A549 (cell line): ENCODE measurements around the gene MST1. TPM values are rescaled to one million over a fixed set of nuclear protein-coding genes. Genes with fewer than 3 reads are reported as not detected.

Experiments
- ATAC-seq, 2 experiments: fragments of 200-7000 bp in 1 of 2; fragments of >200 bp in 1 of 2; cut with Nextera tagmentation in 1 of 2; cut with Tn5 transposase in 1 of 2; 3 replicates each; pipeline versions ENCODE4 v1.8.0 to v1.9.1; 2018 to 2020; ENCODE audit warnings: mild to moderate bottlenecking in 1 of 2, moderate library complexity in 1 of 2
- CTCF ChIA-PET: fragments of 300-600 bp; sonication (Branson Sonifier 250); formaldehyde crosslinking; extraction: SDS; loops from one replicate; lab custom pipeline; 2021; ENCODE audit warnings: antibody characterized with exemption, inconsistent platforms; lab: Yijun Ruan, JAX
- POLR2A ChIA-PET: fragments of 350-600 bp; formaldehyde crosslinking; extraction: SDS; loops from one replicate; lab custom pipeline; 2021; ENCODE audit warnings: antibody characterized with exemption, inconsistent platforms; lab: Yijun Ruan, JAX
- DNase-seq, 2 experiments: peaks; one replicate each; pipeline versions ENCODE4 v3.0.0 to v3.0.0-alpha.2; 2011 to 2016; ENCODE audit warnings: low read depth in 1 of 2, low spot score in 1 of 2
- FAIRE-seq: peaks from 2 replicates; lab custom pipeline; 2011; peaks lifted over from hg19 to GRCh38; lab: Jason Lieb, UNC
- H3K27ac ChIP-seq, 2 experiments: fragments of >200 bp; sonication (Bioruptor Twin); formaldehyde crosslinking; 3 replicates each; pipeline ENCODE4 v1.5.1; 2016 to 2017
- H3K4me1 ChIP-seq: fragments of >200 bp; sonication (Bioruptor Twin); formaldehyde crosslinking; 3 replicates; pipeline ENCODE4 v1.6.1; 2016
- H3K4me2 ChIP-seq: fragments of >200 bp; sonication (Bioruptor Twin); formaldehyde crosslinking; 3 replicates; pipeline ENCODE4 v1.6.1; 2016
- H3K4me3 ChIP-seq: fragments of >200 bp; sonication (Bioruptor Twin); formaldehyde crosslinking; 3 replicates; pipeline ENCODE4 v1.5.1; 2016
- H3K9me3 ChIP-seq: fragments of >200 bp; sonication (Bioruptor Twin); formaldehyde crosslinking; 3 replicates; pipeline ENCODE4 v1.6.1; 2016
- BHLHE40 ChIP-seq: IDR thresholded peaks from 2 replicates; pipeline ENCODE4 v1.6.1; 2012; ENCODE audit warnings: low read depth, low read length, inconsistent platforms
- CBX8 ChIP-seq: fragments of 200-600 bp; sonication (generic); IDR thresholded peaks from 2 replicates; pipeline ENCODE4 v1.6.1; 2016
- CEBPB ChIP-seq, 2 experiments: fragments of >200 bp in 1 of 2; sonication (Bioruptor Twin) in 1 of 2; formaldehyde crosslinking in 1 of 2; IDR thresholded peaks; 2 replicates each; pipeline ENCODE4 v1.6.1; 2012 to 2016
- CHD2 ChIP-seq: fragments of 150-350 bp; IDR thresholded peaks from 2 replicates; pipeline ENCODE4 v1.6.1; 2014; ENCODE audit warnings: low read length; ENCODE audit not compliant: partially characterized antibody
- EHF ChIP-seq: fragments of 250-450 bp; sonication (Bioruptor Pico); IDR thresholded peaks from 2 replicates; pipeline ENCODE4 v1.5.0; 2020; ENCODE audit warnings: mild to moderate bottlenecking
- EHMT2 ChIP-seq: fragments of 200-600 bp; sonication (generic); IDR thresholded peaks from 2 replicates; pipeline ENCODE4 v1.6.1; 2016; ENCODE audit warnings: antibody characterized with exemption, low read depth, mild to moderate bottlenecking, moderate library complexity
- EP300 ChIP-seq, 2 experiments: fragments of >200 bp; sonication (Bioruptor Twin); formaldehyde crosslinking; IDR thresholded peaks; 2 replicates in 1 of 2; 3 replicates in 1 of 2; pipeline ENCODE4 v1.6.1; 2016 to 2017
- ESRRA ChIP-seq: fragments of 150-350 bp; IDR thresholded peaks from 2 replicates; pipeline ENCODE4 v1.6.1; 2014; ENCODE audit warnings: mild to moderate bottlenecking, low read length, borderline replicate concordance
- FOSL2 ChIP-seq, 2 experiments: fragments of 450-650 bp in 1 of 2; fragments of >200 bp in 1 of 2; sonication (Bioruptor Twin) in 1 of 2; formaldehyde crosslinking; IDR thresholded peaks; 2 replicates each; pipeline versions ENCODE4 v1.5.0 to v1.6.1; 2016 to 2020; ENCODE audit warnings: mild to moderate bottlenecking in 1 of 2, moderate library complexity in 1 of 2
- FOXS1 ChIP-seq: fragments of 250-450 bp; sonication (Bioruptor Pico); IDR thresholded peaks from 2 replicates; pipeline ENCODE4 v1.5.0; 2020; ENCODE audit warnings: mild to moderate bottlenecking, moderate library complexity
- HDAC2 ChIP-seq: fragments of 200-600 bp; sonication (generic); IDR thresholded peaks from 2 replicates; pipeline ENCODE4 v1.6.1; 2016
- HOXA7 ChIP-seq: fragments of 250-450 bp; sonication (Bioruptor Pico); IDR thresholded peaks from 2 replicates; pipeline ENCODE4 v1.5.0; 2020; ENCODE audit warnings: mild to moderate bottlenecking, moderate library complexity
- JUNB ChIP-seq: fragments of >200 bp; sonication (Bioruptor Twin); formaldehyde crosslinking; IDR thresholded peaks from 2 replicates; pipeline ENCODE4 v1.6.1; 2016
- NPAS2 ChIP-seq: fragments of 250-450 bp; sonication (Bioruptor Pico); IDR thresholded peaks from 2 replicates; pipeline ENCODE4 v1.8.0; 2022; ENCODE audit warnings: mild to moderate bottlenecking, moderate library complexity, borderline replicate concordance
- NR3C1 ChIP-seq: fragments of >200 bp; sonication (Bioruptor Twin); formaldehyde crosslinking; IDR thresholded peaks from 3 replicates; pipeline ENCODE4 v1.6.1; 2017
- PHF8 ChIP-seq: fragments of 200-600 bp; sonication (generic); IDR thresholded peaks from 2 replicates; pipeline ENCODE4 v1.6.1; 2016; ENCODE audit warnings: low read depth, mild to moderate bottlenecking, antibody characterized with exemption, moderate library complexity, borderline replicate concordance
- RCOR1 ChIP-seq: fragments of 150-350 bp; IDR thresholded peaks from 2 replicates; pipeline ENCODE4 v1.6.1; 2014; ENCODE audit warnings: antibody characterized with exemption, low read length, low read depth
- RFX5 ChIP-seq: fragments of 450-650 bp; IDR thresholded peaks from 2 replicates; pipeline ENCODE4 v1.7.1; 2014; ENCODE audit warnings: antibody characterized with exemption, mild to moderate bottlenecking, moderate library complexity
- ZC3H11A ChIP-seq: fragments of 450-650 bp; IDR thresholded peaks from 2 replicates; pipeline ENCODE4 v1.6.1; 2014; ENCODE audit warnings: antibody characterized with exemption, mild to moderate bottlenecking
- ZSCAN20 ChIP-seq: fragments of 250-450 bp; sonication (Bioruptor Pico); IDR thresholded peaks from 2 replicates; pipeline ENCODE4 v1.8.0; 2022; ENCODE audit warnings: mild to moderate bottlenecking, moderate library complexity
- WGBS: methylation state at CpG from one replicate; pipeline ENCODE4 v1.1.6; 2017; ENCODE audit errors: missing lambda C conversion rate; 5-methylcytosine and 5-hydroxymethylcytosine counted together
- polyA plus RNA-seq, 4 experiments: library from polyadenylated mRNA; depleted of rRNA in 3 of 4; stranded (reverse); fragments of >200 nt; fragmentation: RNase III in 1 of 4; extraction: RNeasy Plus Mini Kit Qiagen cat#74134 plus additional on column Dnase treatment in 1 of 4; gene quantifications; 2 replicates in 3 of 4; 3 replicates in 1 of 4; pipeline ENCODE4 v1.2.3, GENCODE V29; 2011 to 2017
- TF ChIP-seq, protein P1 (sequence below): IDR thresholded peaks from 2 replicates; pipeline ENCODE4 v1.6.1; 2012
- TF ChIP-seq, protein P2 (sequence below): fragments of 150-350 bp; IDR thresholded peaks from 2 replicates; pipeline ENCODE4 v1.6.1; 2014; ENCODE audit warnings: low read depth, mild to moderate bottlenecking, low read length
- TF ChIP-seq, protein P3 (sequence below): fragments of 250-450 bp; sonication (Bioruptor Pico); IDR thresholded peaks from 2 replicates; pipeline ENCODE4 v1.5.0; 2021; ENCODE audit warnings: mild to moderate bottlenecking, moderate library complexity, borderline replicate concordance
- TF ChIP-seq, protein P4 (sequence below): IDR thresholded peaks from 2 replicates; pipeline ENCODE4 v1.6.1; 2012; ENCODE audit warnings: low read depth, borderline replicate concordance
- TF ChIP-seq, protein P5 (sequence below): fragments of 450-650 bp; IDR thresholded peaks from 2 replicates; pipeline ENCODE4 v1.6.1; 2014; ENCODE audit warnings: antibody characterized with exemption

Gene MST1
- polyA plus RNA-seq, 2 of the 4 experiments (the other 2 are of a cell fraction) = 3.6 to 4.9 TPM

DNA sequence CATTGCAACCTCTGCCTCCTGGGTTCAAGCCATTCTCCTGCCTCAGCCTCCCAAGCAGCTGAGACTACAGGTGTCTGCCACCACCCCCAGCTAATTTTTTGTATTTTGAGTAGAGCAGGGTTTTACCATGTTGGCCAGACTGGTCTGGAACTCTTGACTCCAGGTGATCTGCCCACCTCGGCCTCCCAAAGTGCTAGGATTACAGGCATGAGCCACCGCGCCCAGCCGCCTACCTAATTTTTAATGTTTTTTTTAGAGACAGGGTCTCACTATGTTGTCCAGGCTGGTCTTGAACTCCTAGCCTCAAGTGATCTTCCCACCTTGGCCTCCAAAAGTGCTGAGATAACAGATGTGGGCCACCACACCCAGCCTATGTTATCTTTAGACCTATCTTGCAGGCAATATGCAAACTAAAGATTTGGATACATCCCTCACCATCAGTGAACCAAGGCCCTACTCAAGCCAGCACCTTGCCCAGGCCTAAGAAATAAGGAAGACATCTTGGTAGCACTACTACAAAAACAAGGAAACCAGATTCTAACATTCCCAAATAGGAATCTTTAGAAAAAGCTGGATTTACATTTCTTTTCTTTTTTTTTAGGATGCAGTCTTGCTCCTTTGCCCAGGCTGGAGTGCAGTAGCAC lies 40.8 kb upstream of the MST1 start:
- WGBS = 98% methylated on average over 4 of the region's 4 CpGs
- no peak overlapping the region for H3K27ac ChIP-seq
- H3K4me1 ChIP-seq = no peaks in the 10 kb centered on the region
- CTCF ChIA-PET = interaction anchor here (0.6 to 0.7 kb wide), 2 partner anchors 14 to 144 kb away, joined by 3 to 4 read pairs; no protein-coding TSS in a partner anchor
- H3K4me2 ChIP-seq = no peak overlapping the region
- POLR2A ChIA-PET = interaction anchor here (0.6 kb wide), 1 partner anchor 226 kb away, joined by 4 read pairs; no protein-coding TSS in a partner anchor
- FAIRE-seq (no peak), ATAC-seq (no peak), DNase-seq (no peak)
- TF ChIP-seq FOSL2 (IDR thresholded peaks at IDR 0.05) = no peak
- no peak for TF ChIP-seq FOSL2 (CRISPR knock-in tag; IDR thresholded peaks at IDR 0.05)
- no peak for TF ChIP-seq FOXS1
- TF ChIP-seq ESRRA = no peak
- TF ChIP-seq JUNB = no peak
- TF ChIP-seq, protein P1, sequence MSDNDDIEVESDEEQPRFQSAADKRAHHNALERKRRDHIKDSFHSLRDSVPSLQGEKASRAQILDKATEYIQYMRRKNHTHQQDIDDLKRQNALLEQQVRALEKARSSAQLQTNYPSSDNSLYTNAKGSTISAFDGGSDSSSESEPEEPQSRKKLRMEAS = no peak
- no peak for TF ChIP-seq CHD2
- TF ChIP-seq, protein P2, sequence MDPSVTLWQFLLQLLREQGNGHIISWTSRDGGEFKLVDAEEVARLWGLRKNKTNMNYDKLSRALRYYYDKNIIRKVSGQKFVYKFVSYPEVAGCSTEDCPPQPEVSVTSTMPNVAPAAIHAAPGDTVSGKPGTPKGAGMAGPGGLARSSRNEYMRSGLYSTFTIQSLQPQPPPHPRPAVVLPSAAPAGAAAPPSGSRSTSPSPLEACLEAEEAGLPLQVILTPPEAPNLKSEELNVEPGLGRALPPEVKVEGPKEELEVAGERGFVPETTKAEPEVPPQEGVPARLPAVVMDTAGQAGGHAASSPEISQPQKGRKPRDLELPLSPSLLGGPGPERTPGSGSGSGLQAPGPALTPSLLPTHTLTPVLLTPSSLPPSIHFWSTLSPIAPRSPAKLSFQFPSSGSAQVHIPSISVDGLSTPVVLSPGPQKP = no peak
- no peak for TF ChIP-seq EHF (CRISPR knock-in tag)
- no peak for TF ChIP-seq HOXA7 (CRISPR knock-in tag)
- TF ChIP-seq RCOR1 = no peak
- TF ChIP-seq, protein P3, sequence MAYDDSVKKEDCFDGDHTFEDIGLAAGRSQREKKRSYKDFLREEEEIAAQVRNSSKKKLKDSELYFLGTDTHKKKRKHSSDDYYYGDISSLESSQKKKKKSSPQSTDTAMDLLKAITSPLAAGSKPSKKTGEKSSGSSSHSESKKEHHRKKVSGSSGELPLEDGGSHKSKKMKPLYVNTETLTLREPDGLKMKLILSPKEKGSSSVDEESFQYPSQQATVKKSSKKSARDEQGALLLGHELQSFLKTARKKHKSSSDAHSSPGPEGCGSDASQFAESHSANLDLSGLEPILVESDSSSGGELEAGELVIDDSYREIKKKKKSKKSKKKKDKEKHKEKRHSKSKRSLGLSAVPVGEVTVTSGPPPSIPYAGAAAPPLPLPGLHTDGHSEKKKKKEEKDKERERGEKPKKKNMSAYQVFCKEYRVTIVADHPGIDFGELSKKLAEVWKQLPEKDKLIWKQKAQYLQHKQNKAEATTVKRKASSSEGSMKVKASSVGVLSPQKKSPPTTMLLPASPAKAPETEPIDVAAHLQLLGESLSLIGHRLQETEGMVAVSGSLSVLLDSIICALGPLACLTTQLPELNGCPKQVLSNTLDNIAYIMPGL = no peak
- no peak for TF ChIP-seq NR3C1
- TF ChIP-seq, protein P4, sequence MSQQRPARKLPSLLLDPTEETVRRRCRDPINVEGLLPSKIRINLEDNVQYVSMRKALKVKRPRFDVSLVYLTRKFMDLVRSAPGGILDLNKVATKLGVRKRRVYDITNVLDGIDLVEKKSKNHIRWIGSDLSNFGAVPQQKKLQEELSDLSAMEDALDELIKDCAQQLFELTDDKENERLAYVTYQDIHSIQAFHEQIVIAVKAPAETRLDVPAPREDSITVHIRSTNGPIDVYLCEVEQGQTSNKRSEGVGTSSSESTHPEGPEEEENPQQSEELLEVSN = no peak
- no peak for TF ChIP-seq EHMT2
- no peak for TF ChIP-seq EP300 (IDR thresholded peaks at IDR 0.05)
- no peak for TF ChIP-seq HDAC2
- no peak for TF ChIP-seq CEBPB (IDR thresholded peaks at IDR 0.05)
- TF ChIP-seq NPAS2 (CRISPR knock-in tag) = no peak
- TF ChIP-seq ZC3H11A = no peak
- no peak for TF ChIP-seq CBX8
- no peak overlapping the region for H3K4me3 ChIP-seq
- H3K9me3 ChIP-seq = no peaks in the 10 kb centered on the region

DNA sequence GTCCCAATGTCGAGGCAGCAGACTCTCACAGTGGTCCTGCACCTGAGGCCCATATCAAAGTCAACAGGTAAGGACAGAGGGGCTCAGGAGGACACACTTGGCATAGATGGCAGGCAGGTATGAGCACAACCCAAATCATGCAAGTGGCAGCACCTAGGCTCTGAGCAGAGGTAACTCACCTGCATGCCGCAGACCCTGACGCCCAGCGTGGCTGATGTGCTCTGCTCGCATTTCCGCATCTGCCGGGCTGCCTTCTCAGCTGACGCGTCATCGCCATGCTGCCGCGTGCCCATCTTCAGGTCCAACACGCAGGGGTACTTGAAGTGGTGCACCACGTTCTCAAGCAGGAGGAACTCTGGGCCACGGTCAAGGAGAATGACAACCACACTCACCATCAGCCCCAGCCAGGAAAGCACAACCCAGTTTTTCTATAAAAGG lies 38.7 kb upstream of the MST1 start:
- no peak for FAIRE-seq
- ChIA-PET POLR2A (no interaction called here), CTCF (no interaction called here)
- 97% methylated on average over 15 of the region's 15 CpGs for WGBS
- Histone ChIP-seq H3K4me3 (no peak overlapping the region), H3K4me1 (peaks cover 7% of the 10 kb centered on the region), H3K9me3 (no peaks in the 10 kb centered on the region), H3K4me2 (no peak overlapping the region), H3K27ac (no peak overlapping the region)
- no peak for DNase-seq
- TF ChIP-seq RFX5 = no peak
- TF ChIP-seq, protein P5, sequence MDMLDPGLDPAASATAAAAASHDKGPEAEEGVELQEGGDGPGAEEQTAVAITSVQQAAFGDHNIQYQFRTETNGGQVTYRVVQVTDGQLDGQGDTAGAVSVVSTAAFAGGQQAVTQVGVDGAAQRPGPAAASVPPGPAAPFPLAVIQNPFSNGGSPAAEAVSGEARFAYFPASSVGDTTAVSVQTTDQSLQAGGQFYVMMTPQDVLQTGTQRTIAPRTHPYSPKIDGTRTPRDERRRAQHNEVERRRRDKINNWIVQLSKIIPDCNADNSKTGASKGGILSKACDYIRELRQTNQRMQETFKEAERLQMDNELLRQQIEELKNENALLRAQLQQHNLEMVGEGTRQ = no peak
- no peak for TF ChIP-seq BHLHE40
- TF ChIP-seq PHF8 = no peak
- TF ChIP-seq NR3C1 = no peak
- TF ChIP-seq ZSCAN20 (CRISPR knock-in tag) = no peak
- ATAC-seq = no peak
